OCI-LY1 (cell line): ENCODE results near the gene GRIK2.

ENCODE experiments used
- H2AFZ ChIP-seq: fragments of 200-600 bp; sonication (generic), shearing (Covaris generic); 2 replicates; pipeline ENCODE4 v1.6.0; 2014; ENCODE audit warnings: antibody characterized with exemption, mild to moderate bottlenecking, low read length
- H3F3A ChIP-seq: fragments of 200-600 bp; sonication (generic), shearing (Covaris generic); 2 replicates; pipeline ENCODE4 v1.6.0; 2014; ENCODE audit warnings: mild to moderate bottlenecking, antibody characterized with exemption, low read length, moderate library complexity; ENCODE audit not compliant: insufficient read depth
- H3K27ac ChIP-seq: fragments of 200-600 bp; sonication (generic); 2 replicates; pipeline ENCODE4 v1.5.1; 2014; ENCODE audit warnings: low read length, mixed run types, mild to moderate bottlenecking, low read depth; ENCODE audit not compliant: poor library complexity, severe bottlenecking
- H3K27me3 ChIP-seq: fragments of 200-600 bp; sonication (generic); 2 replicates; pipeline ENCODE4 v1.6.0; 2014; ENCODE audit warnings: antibody characterized with exemption, mild to moderate bottlenecking, low read length, moderate library complexity; ENCODE audit not compliant: insufficient read depth
- H3K36me3 ChIP-seq: fragments of 200-600 bp; sonication (generic); 2 replicates; pipeline ENCODE4 v1.6.1; 2014; ENCODE audit warnings: mild to moderate bottlenecking, antibody characterized with exemption, low read length, moderate library complexity, mixed read lengths; ENCODE audit not compliant: insufficient read depth
- H3K4me1 ChIP-seq: fragments of 200-600 bp; sonication (generic); 2 replicates; pipeline ENCODE4 v1.5.1; 2014; ENCODE audit warnings: mild to moderate bottlenecking, low read length, moderate library complexity; ENCODE audit not compliant: insufficient read depth, severe bottlenecking
- H3K4me2 ChIP-seq: fragments of 200-600 bp; sonication (generic), shearing (Covaris generic); 2 replicates; pipeline ENCODE4 v1.6.1; 2014; ENCODE audit warnings: low read length
- H3K4me3 ChIP-seq: fragments of 200-600 bp; sonication (generic); 2 replicates; pipeline ENCODE4 v1.5.1; 2014; ENCODE audit warnings: low read length, low read depth, mild to moderate bottlenecking, mixed read lengths; ENCODE audit not compliant: poor library complexity, severe bottlenecking
- H3K79me2 ChIP-seq: fragments of 200-600 bp; shearing (Covaris generic); 2 replicates; pipeline ENCODE4 v1.6.1; 2016; ENCODE audit warnings: mixed run types, low read length, mixed read lengths; ENCODE audit not compliant: insufficient read depth
- H3K9ac ChIP-seq: fragments of 200-600 bp; sonication (generic), shearing (Covaris generic); 2 replicates; pipeline ENCODE4 v1.6.1; 2014; ENCODE audit warnings: mild to moderate bottlenecking, low read length, mixed read lengths
- H3K9me2 ChIP-seq: fragments of 200-600 bp; sonication (generic), shearing (Covaris generic); 2 replicates; pipeline ENCODE4 v1.6.1; 2014; ENCODE audit warnings: low read depth, mild to moderate bottlenecking, low read length, mixed read lengths
- H3K9me3 ChIP-seq: fragments of 200-600 bp; shearing (Covaris generic); 2 replicates; pipeline ENCODE4 v1.6.1; 2014; ENCODE audit warnings: low read length, mixed read lengths
- H4K20me1 ChIP-seq: fragments of 200-600 bp; sonication (generic), shearing (Covaris generic); 2 replicates; pipeline ENCODE4 v1.6.0; 2016; ENCODE audit warnings: mild to moderate bottlenecking, low read length; ENCODE audit not compliant: insufficient read depth
- CTCF ChIP-seq: fragments of 200-600 bp; sonication (generic), shearing (Covaris generic); IDR thresholded peaks from 2 replicates; pipeline ENCODE4 v1.5.1; 2017; ENCODE audit warnings: mild to moderate bottlenecking, antibody characterized with exemption, low read length, moderate library complexity, mixed read lengths
- EZH2 ChIP-seq: fragments of 200-600 bp; sonication (generic), shearing (Covaris generic); IDR thresholded peaks from 2 replicates; pipeline ENCODE4 v1.8.0; 2017; ENCODE audit warnings: borderline replicate concordance, mixed run types, mild to moderate bottlenecking, antibody characterized with exemption, low read length, moderate library complexity, mixed read lengths

Gene GRIK2

DNA sequence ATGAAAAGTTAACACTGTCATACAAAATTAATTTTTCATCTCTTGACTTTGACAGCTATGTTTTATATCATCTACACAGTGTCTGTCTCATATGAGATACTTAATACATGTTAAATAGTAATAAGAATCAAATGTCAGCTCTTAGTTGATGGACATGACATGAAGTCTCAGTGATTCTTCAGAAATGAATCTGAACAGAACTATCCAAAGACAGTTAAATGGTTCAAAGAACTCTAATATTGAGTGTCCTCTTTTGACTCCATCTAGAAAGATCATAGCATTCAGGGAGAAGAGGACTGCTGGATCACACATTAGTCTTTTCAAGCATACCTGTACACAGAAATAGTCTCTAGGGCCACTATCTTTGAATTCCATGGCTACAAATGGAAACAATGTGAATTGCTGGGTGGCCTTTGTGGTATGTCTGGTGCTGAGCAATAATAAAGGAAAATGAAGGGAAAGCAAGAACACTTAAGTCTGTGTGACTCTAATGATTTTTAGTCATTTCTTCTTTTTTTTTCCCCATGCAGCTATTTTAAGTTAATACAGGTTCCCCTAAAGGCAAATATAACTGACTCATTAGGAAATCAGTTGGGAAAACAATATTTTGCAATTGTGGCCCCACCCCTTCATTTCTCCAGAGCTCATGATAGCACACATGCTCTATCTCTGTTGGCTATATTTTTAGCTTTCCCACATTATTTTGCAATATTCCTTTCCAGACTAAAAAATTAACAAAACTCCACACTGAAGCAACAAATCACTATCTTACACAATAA, 367.5 kb downstream of the GRIK2 start:
- Histone ChIP-seq H3K9me3 (no peaks in the 10 kb centered on the region), H3K79me2 (no peaks in the 10 kb centered on the region), H3K4me2 (no peak overlapping the region), H4K20me1 (no peaks in the 10 kb centered on the region), H3F3A (no peaks in the 10 kb centered on the region), H3K4me3 (no peak overlapping the region), H3K27me3 (no peaks in the 10 kb centered on the region), H3K36me3 (no peaks in the 10 kb centered on the region), H3K27ac (no peak overlapping the region), H3K9me2 (no peaks in the 10 kb centered on the region), H3K9ac (no peak overlapping the region), H2AFZ (no peak overlapping the region), H3K4me1 (no peaks in the 10 kb centered on the region)
- TF ChIP-seq CTCF, result no peak
- no peak for TF ChIP-seq EZH2

DNA sequence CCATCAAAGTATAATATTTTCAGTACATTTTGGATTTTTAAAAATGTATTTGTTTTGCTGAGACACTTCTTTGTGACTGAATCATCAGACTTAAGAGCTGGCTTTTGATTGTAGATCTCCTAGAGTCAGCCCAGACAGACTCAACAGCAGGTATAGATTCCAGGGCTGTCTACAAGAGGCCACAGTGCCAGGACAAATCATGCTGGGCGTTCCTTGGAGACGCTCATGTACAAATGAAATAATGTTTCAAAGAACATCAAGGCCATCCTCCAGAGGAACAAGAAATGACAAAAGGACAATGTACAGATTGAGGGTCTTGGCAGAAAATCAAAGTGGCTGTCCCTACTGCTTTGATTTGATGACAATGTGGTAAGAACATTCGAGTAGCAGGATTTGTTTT, 369.3 kb downstream of the GRIK2 start:
- no peaks in the 10 kb centered on the region for H3K4me1 ChIP-seq
- H2AFZ ChIP-seq, result no peak overlapping the region
- no peaks in the 10 kb centered on the region for H3K27me3 ChIP-seq
- H3K27ac ChIP-seq, result no peak overlapping the region
- H3K9ac ChIP-seq, result no peak overlapping the region
- H3K9me2 ChIP-seq, result no peaks in the 10 kb centered on the region
- H3K79me2 ChIP-seq, result no peaks in the 10 kb centered on the region
- H3K9me3 ChIP-seq, result no peaks in the 10 kb centered on the region
- H3F3A ChIP-seq, result no peaks in the 10 kb centered on the region
- H3K4me3 ChIP-seq, result no peak overlapping the region
- H3K4me2 ChIP-seq, result no peak overlapping the region
- TF ChIP-seq EZH2 (no peak), CTCF (no peak)
- no peaks in the 10 kb centered on the region for H3K36me3 ChIP-seq
- H4K20me1 ChIP-seq, result no peaks in the 10 kb centered on the region

DNA sequence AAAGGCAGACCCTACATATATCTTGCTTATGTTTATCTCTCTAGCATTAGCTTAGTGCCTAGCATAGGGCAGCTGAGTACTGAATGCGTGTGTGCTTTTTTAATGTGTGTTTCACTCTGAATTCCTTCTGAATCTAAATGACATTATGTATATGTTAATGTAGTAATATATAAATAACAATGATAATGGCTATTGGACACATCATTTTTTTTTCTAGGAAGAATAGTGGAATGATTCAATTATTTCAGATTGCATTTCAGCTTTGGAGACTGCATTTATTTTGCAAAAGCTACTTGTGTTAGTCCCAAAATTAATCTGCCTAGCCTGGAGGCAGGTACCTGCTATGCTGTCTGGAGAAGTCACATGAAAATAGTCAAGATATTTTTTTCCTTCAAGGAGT, 371.8 kb downstream of the GRIK2 start:
- Histone ChIP-seq H3K27me3 (no peaks in the 10 kb centered on the region), H3K4me1 (no peaks in the 10 kb centered on the region)

More for the DNA sequence above, 371.8 kb downstream of the GRIK2 start:
- no peaks in the 10 kb centered on the region for H3K79me2 ChIP-seq
- H3K4me2 ChIP-seq, result no peak overlapping the region
- no peak overlapping the region for H2AFZ ChIP-seq
- H4K20me1 ChIP-seq, result no peaks in the 10 kb centered on the region
- no peaks in the 10 kb centered on the region for H3K9me2 ChIP-seq
- no peak overlapping the region for H3K4me3 ChIP-seq
- H3F3A ChIP-seq, result no peaks in the 10 kb centered on the region
- no peak overlapping the region for H3K27ac ChIP-seq
- H3K9ac ChIP-seq, result no peak overlapping the region
- no peaks in the 10 kb centered on the region for H3K36me3 ChIP-seq
- H3K9me3 ChIP-seq, result no peaks in the 10 kb centered on the region
- no peak for TF ChIP-seq CTCF
- no peak for TF ChIP-seq EZH2
